WTC11 (cell line): ENCODE data around the gene WNT6.

Experiments
- CBFB ChIP-seq: sonication (generic); formaldehyde crosslinking; IDR thresholded peaks from 2 replicates; pipeline ENCODE4 v1.8.1; 2022; ENCODE audit warnings: mild to moderate bottlenecking, low read depth, missing genetic modification reagents
- CREB1 ChIP-seq: sonication (generic); formaldehyde crosslinking; IDR thresholded peaks from 2 replicates; pipeline ENCODE4 v1.8.0; 2023; ENCODE audit warnings: mild to moderate bottlenecking, missing genetic modification reagents
- JUN ChIP-seq: sonication (generic); formaldehyde crosslinking; IDR thresholded peaks from 2 replicates; pipeline ENCODE4 v1.8.0; 2023; ENCODE audit warnings: mild to moderate bottlenecking, missing genetic modification reagents
- MXD4 ChIP-seq: fragments of 250-450 bp; sonication (Bioruptor Pico); IDR thresholded peaks from 2 replicates; pipeline ENCODE4 v1.8.0; 2021; ENCODE audit warnings: mild to moderate bottlenecking, moderate library complexity, borderline replicate concordance
- SP1 ChIP-seq: sonication (generic); formaldehyde crosslinking; conservative IDR thresholded peaks from 2 replicates; pipeline ENCODE4 v1.8.1; 2022; ENCODE audit warnings: missing genetic modification reagents
- ZNF232 ChIP-seq: sonication (generic); formaldehyde crosslinking; IDR thresholded peaks from 2 replicates; pipeline ENCODE4 v1.8.0; 2022; ENCODE audit warnings: mild to moderate bottlenecking, missing genetic modification reagents
- TF ChIP-seq, protein P1 (sequence below): fragments of 200-600 bp; IDR thresholded peaks from 2 replicates; pipeline ENCODE4 v1.8.0; 2022; ENCODE audit warnings: antibody characterized with exemption
- TF ChIP-seq, protein P2 (sequence below): sonication (generic); formaldehyde crosslinking; conservative IDR thresholded peaks from 2 replicates; pipeline ENCODE4 v1.8.1; 2023; ENCODE audit warnings: mild to moderate bottlenecking, low read depth, missing genetic modification reagents, moderate library complexity
- TF ChIP-seq, protein P3 (sequence below): sonication (generic); formaldehyde crosslinking; IDR thresholded peaks from 2 replicates; pipeline ENCODE4 v1.8.0; 2023; ENCODE audit warnings: missing genetic modification reagents
- TF ChIP-seq, protein P4 (sequence below): sonication (generic); formaldehyde crosslinking; IDR thresholded peaks from 2 replicates; pipeline ENCODE4 v1.8.1; 2023; ENCODE audit warnings: mild to moderate bottlenecking, missing genetic modification reagents, moderate library complexity
- TF ChIP-seq, protein P5 (sequence below): sonication (generic); formaldehyde crosslinking; IDR thresholded peaks from 2 replicates; pipeline ENCODE4 v1.8.1; 2023; ENCODE audit warnings: mild to moderate bottlenecking, missing genetic modification reagents
- TF ChIP-seq, protein P6 (sequence below): sonication (generic); formaldehyde crosslinking; IDR thresholded peaks from 2 replicates; pipeline ENCODE4 v1.8.1; 2023; ENCODE audit warnings: mild to moderate bottlenecking, missing genetic modification reagents

DNA sequence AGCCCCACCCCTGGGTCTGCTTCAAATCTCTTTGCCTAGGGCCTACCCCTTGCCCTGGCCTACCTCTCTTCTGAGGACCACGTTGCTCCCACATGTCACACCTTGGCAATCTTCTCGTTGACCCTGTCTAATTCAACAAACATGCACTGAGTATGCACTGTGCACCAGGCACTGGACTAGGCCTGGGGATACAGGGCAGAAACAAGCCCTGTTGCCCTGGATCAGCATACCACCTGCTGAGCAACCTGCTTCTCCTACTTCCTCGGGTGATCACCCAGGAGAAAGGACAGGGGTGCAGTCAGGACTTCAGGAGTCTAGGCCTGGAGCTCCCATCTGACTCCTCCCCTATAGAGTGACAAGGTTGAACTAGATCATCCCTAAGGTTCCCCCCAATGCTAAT is 30.8 kb downstream of the WNT6 start:
- TF ChIP-seq SP1 (no peak), CREB1 (no peak), CBFB (CRISPR knock-in tag) (no peak), ZNF232 (CRISPR knock-in tag) (no peak), JUN (CRISPR knock-in tag) (no peak), MXD4 (no peak)
- TF ChIP-seq, protein P1, sequence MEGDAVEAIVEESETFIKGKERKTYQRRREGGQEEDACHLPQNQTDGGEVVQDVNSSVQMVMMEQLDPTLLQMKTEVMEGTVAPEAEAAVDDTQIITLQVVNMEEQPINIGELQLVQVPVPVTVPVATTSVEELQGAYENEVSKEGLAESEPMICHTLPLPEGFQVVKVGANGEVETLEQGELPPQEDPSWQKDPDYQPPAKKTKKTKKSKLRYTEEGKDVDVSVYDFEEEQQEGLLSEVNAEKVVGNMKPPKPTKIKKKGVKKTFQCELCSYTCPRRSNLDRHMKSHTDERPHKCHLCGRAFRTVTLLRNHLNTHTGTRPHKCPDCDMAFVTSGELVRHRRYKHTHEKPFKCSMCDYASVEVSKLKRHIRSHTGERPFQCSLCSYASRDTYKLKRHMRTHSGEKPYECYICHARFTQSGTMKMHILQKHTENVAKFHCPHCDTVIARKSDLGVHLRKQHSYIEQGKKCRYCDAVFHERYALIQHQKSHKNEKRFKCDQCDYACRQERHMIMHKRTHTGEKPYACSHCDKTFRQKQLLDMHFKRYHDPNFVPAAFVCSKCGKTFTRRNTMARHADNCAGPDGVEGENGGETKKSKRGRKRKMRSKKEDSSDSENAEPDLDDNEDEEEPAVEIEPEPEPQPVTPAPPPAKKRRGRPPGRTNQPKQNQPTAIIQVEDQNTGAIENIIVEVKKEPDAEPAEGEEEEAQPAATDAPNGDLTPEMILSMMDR: no peak
- TF ChIP-seq, protein P2, sequence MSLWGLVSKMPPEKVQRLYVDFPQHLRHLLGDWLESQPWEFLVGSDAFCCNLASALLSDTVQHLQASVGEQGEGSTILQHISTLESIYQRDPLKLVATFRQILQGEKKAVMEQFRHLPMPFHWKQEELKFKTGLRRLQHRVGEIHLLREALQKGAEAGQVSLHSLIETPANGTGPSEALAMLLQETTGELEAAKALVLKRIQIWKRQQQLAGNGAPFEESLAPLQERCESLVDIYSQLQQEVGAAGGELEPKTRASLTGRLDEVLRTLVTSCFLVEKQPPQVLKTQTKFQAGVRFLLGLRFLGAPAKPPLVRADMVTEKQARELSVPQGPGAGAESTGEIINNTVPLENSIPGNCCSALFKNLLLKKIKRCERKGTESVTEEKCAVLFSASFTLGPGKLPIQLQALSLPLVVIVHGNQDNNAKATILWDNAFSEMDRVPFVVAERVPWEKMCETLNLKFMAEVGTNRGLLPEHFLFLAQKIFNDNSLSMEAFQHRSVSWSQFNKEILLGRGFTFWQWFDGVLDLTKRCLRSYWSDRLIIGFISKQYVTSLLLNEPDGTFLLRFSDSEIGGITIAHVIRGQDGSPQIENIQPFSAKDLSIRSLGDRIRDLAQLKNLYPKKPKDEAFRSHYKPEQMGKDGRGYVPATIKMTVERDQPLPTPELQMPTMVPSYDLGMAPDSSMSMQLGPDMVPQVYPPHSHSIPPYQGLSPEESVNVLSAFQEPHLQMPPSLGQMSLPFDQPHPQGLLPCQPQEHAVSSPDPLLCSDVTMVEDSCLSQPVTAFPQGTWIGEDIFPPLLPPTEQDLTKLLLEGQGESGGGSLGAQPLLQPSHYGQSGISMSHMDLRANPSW (CRISPR knock-in tag): no peak
- TF ChIP-seq, protein P3, sequence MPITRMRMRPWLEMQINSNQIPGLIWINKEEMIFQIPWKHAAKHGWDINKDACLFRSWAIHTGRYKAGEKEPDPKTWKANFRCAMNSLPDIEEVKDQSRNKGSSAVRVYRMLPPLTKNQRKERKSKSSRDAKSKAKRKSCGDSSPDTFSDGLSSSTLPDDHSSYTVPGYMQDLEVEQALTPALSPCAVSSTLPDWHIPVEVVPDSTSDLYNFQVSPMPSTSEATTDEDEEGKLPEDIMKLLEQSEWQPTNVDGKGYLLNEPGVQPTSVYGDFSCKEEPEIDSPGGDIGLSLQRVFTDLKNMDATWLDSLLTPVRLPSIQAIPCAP: no peak
- TF ChIP-seq, protein P4, sequence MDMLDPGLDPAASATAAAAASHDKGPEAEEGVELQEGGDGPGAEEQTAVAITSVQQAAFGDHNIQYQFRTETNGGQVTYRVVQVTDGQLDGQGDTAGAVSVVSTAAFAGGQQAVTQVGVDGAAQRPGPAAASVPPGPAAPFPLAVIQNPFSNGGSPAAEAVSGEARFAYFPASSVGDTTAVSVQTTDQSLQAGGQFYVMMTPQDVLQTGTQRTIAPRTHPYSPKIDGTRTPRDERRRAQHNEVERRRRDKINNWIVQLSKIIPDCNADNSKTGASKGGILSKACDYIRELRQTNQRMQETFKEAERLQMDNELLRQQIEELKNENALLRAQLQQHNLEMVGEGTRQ (CRISPR knock-in tag): no peak
- TF ChIP-seq, protein P5, sequence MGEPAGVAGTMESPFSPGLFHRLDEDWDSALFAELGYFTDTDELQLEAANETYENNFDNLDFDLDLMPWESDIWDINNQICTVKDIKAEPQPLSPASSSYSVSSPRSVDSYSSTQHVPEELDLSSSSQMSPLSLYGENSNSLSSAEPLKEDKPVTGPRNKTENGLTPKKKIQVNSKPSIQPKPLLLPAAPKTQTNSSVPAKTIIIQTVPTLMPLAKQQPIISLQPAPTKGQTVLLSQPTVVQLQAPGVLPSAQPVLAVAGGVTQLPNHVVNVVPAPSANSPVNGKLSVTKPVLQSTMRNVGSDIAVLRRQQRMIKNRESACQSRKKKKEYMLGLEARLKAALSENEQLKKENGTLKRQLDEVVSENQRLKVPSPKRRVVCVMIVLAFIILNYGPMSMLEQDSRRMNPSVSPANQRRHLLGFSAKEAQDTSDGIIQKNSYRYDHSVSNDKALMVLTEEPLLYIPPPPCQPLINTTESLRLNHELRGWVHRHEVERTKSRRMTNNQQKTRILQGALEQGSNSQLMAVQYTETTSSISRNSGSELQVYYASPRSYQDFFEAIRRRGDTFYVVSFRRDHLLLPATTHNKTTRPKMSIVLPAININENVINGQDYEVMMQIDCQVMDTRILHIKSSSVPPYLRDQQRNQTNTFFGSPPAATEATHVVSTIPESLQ: no peak
- TF ChIP-seq, protein P6, sequence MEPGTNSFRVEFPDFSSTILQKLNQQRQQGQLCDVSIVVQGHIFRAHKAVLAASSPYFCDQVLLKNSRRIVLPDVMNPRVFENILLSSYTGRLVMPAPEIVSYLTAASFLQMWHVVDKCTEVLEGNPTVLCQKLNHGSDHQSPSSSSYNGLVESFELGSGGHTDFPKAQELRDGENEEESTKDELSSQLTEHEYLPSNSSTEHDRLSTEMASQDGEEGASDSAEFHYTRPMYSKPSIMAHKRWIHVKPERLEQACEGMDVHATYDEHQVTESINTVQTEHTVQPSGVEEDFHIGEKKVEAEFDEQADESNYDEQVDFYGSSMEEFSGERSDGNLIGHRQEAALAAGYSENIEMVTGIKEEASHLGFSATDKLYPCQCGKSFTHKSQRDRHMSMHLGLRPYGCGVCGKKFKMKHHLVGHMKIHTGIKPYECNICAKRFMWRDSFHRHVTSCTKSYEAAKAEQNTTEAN: no peak
